ENCODE measurements around the gene HIVEP3. TPM values are rescaled to one million over a fixed set of nuclear protein-coding genes. Genes with fewer than 3 reads are reported as not detected.
A peak's percentile ranks its signal among the peaks of the same experiment; 100 is the strongest.

The HIVEP3 gene
- total RNA-seq, 1 experiment from 2014 or later: 11.0 TPM

DNA sequence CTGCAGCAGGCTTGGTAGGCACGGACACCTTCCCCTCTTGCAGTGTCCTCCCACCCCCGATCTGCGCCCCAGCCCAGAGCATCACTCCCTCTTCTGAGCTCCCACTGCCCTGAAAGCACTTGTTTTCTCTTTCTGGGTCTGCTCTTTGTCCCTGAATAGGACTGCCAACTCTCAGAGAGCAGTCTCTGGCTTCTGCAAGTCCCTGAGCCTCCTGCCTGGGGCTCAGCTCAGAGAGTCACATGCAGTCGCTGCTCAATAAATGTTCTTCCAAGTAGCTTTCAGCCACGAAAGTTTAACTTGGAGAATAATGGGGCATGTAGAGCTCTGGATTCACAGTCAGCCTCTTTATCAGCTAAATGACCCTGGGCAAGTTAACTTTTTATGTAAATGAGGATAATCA is 205.6 kb downstream of the HIVEP3 start:
- ChIA-PET POLR2A (ENCODE audit: unreplicated experiment) (interaction anchor here (0.7 kb wide), 1 partner anchor 43 kb away, joined by 6 read pairs; no protein-coding TSS in a partner anchor), CTCF (no interaction called here)
- TF ChIP-seq EZH2 (IDR thresholded peaks at IDR 0.05; ENCODE audit: low read depth) (no peak), CTCF (conservative IDR thresholded peaks at IDR 0.05) (no peak)
- Histone ChIP-seq H3K4me1 (replicated peaks; ENCODE audit: insufficient read depth) (peaks cover 18% of the 10 kb centered on the region), H3K27ac (no peak overlapping the region), H3K4me2 (peak overlapping the region; percentile 29; the same call in 1 of the 2 replicates), H4K20me1 (ENCODE audit: insufficient read depth) (no peaks in the 10 kb centered on the region), H3K4me3 (no peak overlapping the region), H3K36me3 (ENCODE audit: low read depth) (no peaks in the 10 kb centered on the region), H3K9me2 (ENCODE audit: insufficient read depth) (no peaks in the 10 kb centered on the region), H3K9me3 (ENCODE audit: insufficient read depth, low read depth) (no peaks in the 10 kb centered on the region), H3F3A (ENCODE audit: insufficient read depth, low read depth) (no peaks in the 10 kb centered on the region), H3K27me3 (ENCODE audit: insufficient read depth, low read depth) (no peaks in the 10 kb centered on the region), H2AFZ (no peak overlapping the region), H3K79me2 (ENCODE audit: low read depth) (no peaks in the 10 kb centered on the region)
- no TSS peak for BruUV-seq (replicated peaks)
- intact Hi-C loops (cut with micrococcal nuclease; ENCODE audit: unreplicated experiment): no loop called here
- no peak for DNase-seq

DNA sequence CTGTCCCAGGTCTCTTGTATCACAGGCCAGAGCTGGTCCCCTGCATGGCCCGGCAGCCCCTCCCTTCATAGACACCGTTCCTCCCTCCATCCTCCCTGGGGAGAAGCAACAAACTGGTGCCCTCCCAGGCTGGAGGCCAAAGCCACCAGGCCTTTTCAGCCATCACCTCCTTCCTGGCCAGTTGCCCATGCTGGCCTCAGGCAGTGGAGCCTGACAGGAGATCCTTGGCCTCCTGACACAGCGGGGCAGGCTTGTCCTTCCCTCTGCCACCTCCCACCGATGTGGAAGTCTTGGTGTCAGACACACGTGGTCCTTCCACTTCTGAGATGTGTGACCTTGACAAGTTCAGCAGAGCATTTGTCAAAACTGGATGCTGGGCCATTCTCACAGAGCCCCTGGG is 206.0 kb downstream of the HIVEP3 start:
- H3K4me1 ChIP-seq (replicated peaks; ENCODE audit: insufficient read depth): peaks cover 18% of the 10 kb centered on the region
- H2AFZ ChIP-seq: no peak overlapping the region
- H3K79me2 ChIP-seq (ENCODE audit: low read depth): no peaks in the 10 kb centered on the region
- intact Hi-C loops (cut with micrococcal nuclease; ENCODE audit: unreplicated experiment): no loop called here
- H3K9me3 ChIP-seq (ENCODE audit: insufficient read depth, low read depth): no peaks in the 10 kb centered on the region
- ChIA-PET CTCF (no interaction called here), POLR2A (ENCODE audit: unreplicated experiment) (interaction anchor here (0.7 kb wide), 1 partner anchor 43 kb away, joined by 6 read pairs; no protein-coding TSS in a partner anchor)
- H3K27ac ChIP-seq: no peak overlapping the region
- no peaks in the 10 kb centered on the region for H4K20me1 ChIP-seq (ENCODE audit: insufficient read depth)
- H3F3A ChIP-seq (ENCODE audit: insufficient read depth, low read depth): no peaks in the 10 kb centered on the region
- no peak overlapping the region for H3K4me2 ChIP-seq
- no peaks in the 10 kb centered on the region for H3K27me3 ChIP-seq (ENCODE audit: insufficient read depth, low read depth)
- no peaks in the 10 kb centered on the region for H3K36me3 ChIP-seq (ENCODE audit: low read depth)
- TF ChIP-seq CTCF (conservative IDR thresholded peaks at IDR 0.05): no peak
- TF ChIP-seq EZH2 (IDR thresholded peaks at IDR 0.05; ENCODE audit: low read depth): no peak
- H3K9me2 ChIP-seq (ENCODE audit: insufficient read depth): no peaks in the 10 kb centered on the region
- H3K4me3 ChIP-seq: no peak overlapping the region
- DNase-seq: peak in 1 of 2 experiments; percentile 68
- no TSS peak for BruUV-seq (replicated peaks)

GRCh38 chr1:41712081-41712480 is 206.6 kb downstream of the HIVEP3 start:
- BruUV-seq (replicated peaks): no TSS peak
- ChIA-PET POLR2A (ENCODE audit: unreplicated experiment) (no interaction called here), CTCF (no interaction called here)
- no peaks in the 10 kb centered on the region for H3F3A ChIP-seq (ENCODE audit: insufficient read depth, low read depth)
- no peaks in the 10 kb centered on the region for H3K36me3 ChIP-seq (ENCODE audit: low read depth)
- peaks cover 18% of the 10 kb centered on the region for H3K4me1 ChIP-seq (replicated peaks; ENCODE audit: insufficient read depth)
- no peak overlapping the region for H2AFZ ChIP-seq
- TF ChIP-seq EZH2 (IDR thresholded peaks at IDR 0.05; ENCODE audit: low read depth): no peak
- TF ChIP-seq CTCF (conservative IDR thresholded peaks at IDR 0.05): no peak
- H3K9me2 ChIP-seq (ENCODE audit: insufficient read depth): no peaks in the 10 kb centered on the region
- intact Hi-C loops (cut with micrococcal nuclease; ENCODE audit: unreplicated experiment): no loop called here
- H3K79me2 ChIP-seq (ENCODE audit: low read depth): no peaks in the 10 kb centered on the region
- H3K9me3 ChIP-seq (ENCODE audit: insufficient read depth, low read depth): no peaks in the 10 kb centered on the region
- no peaks in the 10 kb centered on the region for H3K27me3 ChIP-seq (ENCODE audit: insufficient read depth, low read depth)
- no peaks in the 10 kb centered on the region for H4K20me1 ChIP-seq (ENCODE audit: insufficient read depth)
- H3K27ac ChIP-seq: no peak overlapping the region
- no peak overlapping the region for H3K4me3 ChIP-seq
- no peak overlapping the region for H3K4me2 ChIP-seq
- no peak for DNase-seq
